Measurements from ENCODE around the gene TMSB15B.
"Not testable (repeated sequence)": the region's sequence is repeated elsewhere in the genome, so short reads cannot be mapped to it uniquely, and the experiment has no call there.

Gene TMSB15B

DNA sequence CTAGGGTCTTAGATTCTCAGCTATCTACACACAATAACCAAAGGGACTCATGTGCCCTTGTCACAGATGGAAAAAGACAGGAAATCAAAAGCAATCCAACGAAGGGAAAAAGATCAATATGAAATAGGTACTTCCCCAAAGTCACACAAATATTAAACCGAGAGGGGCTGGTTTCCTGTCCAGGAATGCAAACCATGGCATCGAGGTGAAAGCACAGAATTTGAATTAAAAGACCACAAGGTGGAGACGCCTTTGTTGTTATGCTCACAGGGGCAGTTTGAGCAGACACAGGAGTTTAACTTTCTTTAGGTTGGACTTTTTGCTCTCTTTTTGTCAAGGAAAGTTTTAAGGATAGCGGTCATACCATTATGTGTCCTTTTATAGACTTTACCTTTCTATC lies 36.8 kb downstream of the TMSB15B start:
- Histone ChIP-seq H4K20me1 (ENCODE audit: control insufficient read depth, insufficient read depth, low read depth, low read length) (no peaks in the 10 kb centered on the region), H3F3A (ENCODE audit: control insufficient read depth, insufficient read depth) (no peaks in the 10 kb centered on the region), H3K4me2 (ENCODE audit: low read length) (no peak overlapping the region), H3K79me2 (ENCODE audit: control insufficient read depth, low read length) (no peaks in the 10 kb centered on the region), H3K9me2 (replicated peaks; ENCODE audit: control insufficient read depth, low read length) (no peaks in the 10 kb centered on the region), H3K36me3 (ENCODE audit: control insufficient read depth, low read length) (no peaks in the 10 kb centered on the region), H3K9me3 (ENCODE audit: control insufficient read depth, insufficient read depth, low read length) (no peaks in the 10 kb centered on the region), H3K27ac (ENCODE audit: low read depth, low read length) (no peak overlapping the region), H3K4me1 (ENCODE audit: control insufficient read depth, low read length) (no peaks in the 10 kb centered on the region), H3K4me3 (ENCODE audit: low read length) (no peak overlapping the region), H3K27me3 (ENCODE audit: control insufficient read depth, low read length) (no peaks in the 10 kb centered on the region)
- no peak for TF ChIP-seq EZH2phosphoT487 (IDR thresholded peaks at IDR 0.05; ENCODE audit: borderline replicate concordance, low read length)
- TF ChIP-seq, protein P1, sequence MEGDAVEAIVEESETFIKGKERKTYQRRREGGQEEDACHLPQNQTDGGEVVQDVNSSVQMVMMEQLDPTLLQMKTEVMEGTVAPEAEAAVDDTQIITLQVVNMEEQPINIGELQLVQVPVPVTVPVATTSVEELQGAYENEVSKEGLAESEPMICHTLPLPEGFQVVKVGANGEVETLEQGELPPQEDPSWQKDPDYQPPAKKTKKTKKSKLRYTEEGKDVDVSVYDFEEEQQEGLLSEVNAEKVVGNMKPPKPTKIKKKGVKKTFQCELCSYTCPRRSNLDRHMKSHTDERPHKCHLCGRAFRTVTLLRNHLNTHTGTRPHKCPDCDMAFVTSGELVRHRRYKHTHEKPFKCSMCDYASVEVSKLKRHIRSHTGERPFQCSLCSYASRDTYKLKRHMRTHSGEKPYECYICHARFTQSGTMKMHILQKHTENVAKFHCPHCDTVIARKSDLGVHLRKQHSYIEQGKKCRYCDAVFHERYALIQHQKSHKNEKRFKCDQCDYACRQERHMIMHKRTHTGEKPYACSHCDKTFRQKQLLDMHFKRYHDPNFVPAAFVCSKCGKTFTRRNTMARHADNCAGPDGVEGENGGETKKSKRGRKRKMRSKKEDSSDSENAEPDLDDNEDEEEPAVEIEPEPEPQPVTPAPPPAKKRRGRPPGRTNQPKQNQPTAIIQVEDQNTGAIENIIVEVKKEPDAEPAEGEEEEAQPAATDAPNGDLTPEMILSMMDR (IDR thresholded peaks at IDR 0.05; ENCODE audit: low read depth, low read length, poor library complexity, severe bottlenecking) = no peak

DNA sequence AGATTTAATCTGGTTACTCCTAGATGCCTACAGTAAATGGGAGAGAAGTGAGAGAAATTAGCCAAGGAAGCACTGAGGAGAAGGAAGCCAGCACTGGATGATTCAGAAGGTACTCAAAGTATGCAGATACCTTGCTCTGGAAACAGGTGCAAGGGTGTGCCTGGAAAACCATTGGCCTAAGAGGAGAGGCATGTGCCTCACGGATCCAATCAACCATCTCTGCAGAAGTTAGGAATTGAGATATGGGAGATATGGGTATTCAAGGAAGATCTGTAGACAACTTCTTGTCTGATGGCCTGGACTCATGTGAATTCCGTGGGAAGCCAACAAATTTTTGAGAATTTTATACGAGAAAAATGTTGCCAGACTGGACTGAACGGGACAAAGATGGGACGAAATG lies 46.4 kb downstream of the TMSB15B start:
- no peak for TF ChIP-seq EZH2phosphoT487 (IDR thresholded peaks at IDR 0.05; ENCODE audit: borderline replicate concordance, low read length)
- TF ChIP-seq, protein P1 (IDR thresholded peaks at IDR 0.05; ENCODE audit: low read depth, low read length, poor library complexity, severe bottlenecking) = no peak
- no peaks in the 10 kb centered on the region for H3K4me1 ChIP-seq (ENCODE audit: control insufficient read depth, low read length)
- H3K9me3 ChIP-seq (ENCODE audit: control insufficient read depth, insufficient read depth, low read length) = no peaks in the 10 kb centered on the region
- H3K4me2 ChIP-seq (ENCODE audit: low read length) = no peak overlapping the region
- H3F3A ChIP-seq (ENCODE audit: control insufficient read depth, insufficient read depth) = no peaks in the 10 kb centered on the region
- H3K27ac ChIP-seq (ENCODE audit: low read depth, low read length) = no peak overlapping the region
- H4K20me1 ChIP-seq (ENCODE audit: control insufficient read depth, insufficient read depth, low read depth, low read length) = no peaks in the 10 kb centered on the region
- no peaks in the 10 kb centered on the region for H3K79me2 ChIP-seq (ENCODE audit: control insufficient read depth, low read length)
- no peaks in the 10 kb centered on the region for H3K36me3 ChIP-seq (ENCODE audit: control insufficient read depth, low read length)
- no peaks in the 10 kb centered on the region for H3K9me2 ChIP-seq (replicated peaks; ENCODE audit: control insufficient read depth, low read length)
- H3K4me3 ChIP-seq (ENCODE audit: low read length) = no peak overlapping the region
- no peaks in the 10 kb centered on the region for H3K27me3 ChIP-seq (ENCODE audit: control insufficient read depth, low read length)

DNA sequence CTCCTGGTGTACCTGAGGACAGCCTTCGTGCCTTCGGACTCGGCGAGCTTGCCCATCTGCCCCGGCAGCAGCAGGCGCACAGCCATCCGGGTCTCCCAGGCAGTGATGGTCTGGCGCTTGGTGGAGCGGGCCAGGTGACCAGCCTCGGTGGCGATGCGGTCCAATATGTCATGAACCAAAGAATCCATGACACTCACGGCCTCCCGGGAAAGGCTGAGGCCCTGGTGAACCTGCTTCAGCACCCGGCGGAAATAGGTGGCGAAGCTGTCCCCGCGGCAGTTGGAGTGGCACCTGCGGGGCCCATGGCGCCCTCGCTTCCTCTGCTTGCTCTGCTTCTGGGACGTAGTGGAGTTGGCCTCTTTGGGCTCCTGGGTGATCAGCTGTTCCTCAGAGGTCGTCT lies 50.7 kb downstream of the TMSB15B start:
- Histone ChIP-seq H3K79me2 (ENCODE audit: control insufficient read depth, low read length) (no peaks in the 10 kb centered on the region), H3K4me2 (ENCODE audit: low read length) (no peak overlapping the region), H3K9me3 (ENCODE audit: control insufficient read depth, insufficient read depth, low read length) (no peaks in the 10 kb centered on the region), H3K4me1 (ENCODE audit: control insufficient read depth, low read length) (no peaks in the 10 kb centered on the region), H3K9me2 (replicated peaks; ENCODE audit: control insufficient read depth, low read length) (no peaks in the 10 kb centered on the region), H3F3A (ENCODE audit: control insufficient read depth, insufficient read depth) (no peaks in the 10 kb centered on the region), H3K4me3 (ENCODE audit: low read length) (no peak overlapping the region), H3K27ac (ENCODE audit: low read depth, low read length) (no peak overlapping the region), H4K20me1 (ENCODE audit: control insufficient read depth, insufficient read depth, low read depth, low read length) (no peaks in the 10 kb centered on the region), H3K27me3 (ENCODE audit: control insufficient read depth, low read length) (no peaks in the 10 kb centered on the region), H3K36me3 (ENCODE audit: control insufficient read depth, low read length) (no peaks in the 10 kb centered on the region)
- TF ChIP-seq, protein P1 (IDR thresholded peaks at IDR 0.05; ENCODE audit: low read depth, low read length, poor library complexity, severe bottlenecking) = no peak
- no peak for TF ChIP-seq EZH2phosphoT487 (IDR thresholded peaks at IDR 0.05; ENCODE audit: borderline replicate concordance, low read length)

DNA sequence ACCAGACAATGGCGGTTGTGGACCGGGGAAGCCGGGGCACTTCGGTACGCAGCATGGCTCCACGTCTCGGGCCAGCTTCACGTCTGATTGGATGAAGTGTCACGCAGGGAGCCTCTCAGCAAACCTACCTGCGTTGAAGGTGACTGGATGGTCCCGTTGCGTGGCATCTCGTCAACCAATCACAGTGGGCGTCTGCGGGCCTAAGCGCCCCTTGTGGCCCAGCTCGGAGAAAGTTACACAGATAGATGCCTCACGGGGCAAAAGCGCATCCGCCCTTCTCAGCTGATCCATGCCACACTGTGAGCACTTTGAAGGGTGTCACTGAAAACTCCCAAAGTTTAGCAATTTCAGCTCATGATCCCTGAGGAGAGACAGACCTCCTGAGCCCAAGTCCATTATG lies 51.2 kb downstream of the TMSB15B start, which contains the start of gene H2BW1:
TSS of gene H2BW1 (minus strand) at position 103 of the 400 bp plus-strand sequence. CDS start 132 bp downstream, outside the sequence.
- H4K20me1 ChIP-seq (ENCODE audit: control insufficient read depth, insufficient read depth, low read depth, low read length) = no peaks in the 10 kb centered on the region
- H3K4me3 ChIP-seq (ENCODE audit: low read length) = no peak within 1 kb of the TSS
- H3F3A ChIP-seq (ENCODE audit: control insufficient read depth, insufficient read depth) = no peaks in the 10 kb centered on the region
- H3K27me3 ChIP-seq (ENCODE audit: control insufficient read depth, low read length) = no peaks in the 10 kb centered on the region
- no peaks in the 10 kb centered on the region for H3K9me2 ChIP-seq (replicated peaks; ENCODE audit: control insufficient read depth, low read length)
- H3K79me2 ChIP-seq (ENCODE audit: control insufficient read depth, low read length) = no peaks in the 10 kb centered on the region
- TF ChIP-seq EZH2phosphoT487 (IDR thresholded peaks at IDR 0.05; ENCODE audit: borderline replicate concordance, low read length) = no peak
- TF ChIP-seq, protein P1 (IDR thresholded peaks at IDR 0.05; ENCODE audit: low read depth, low read length, poor library complexity, severe bottlenecking) = no peak
- H3K4me1 ChIP-seq (ENCODE audit: control insufficient read depth, low read length) = no peaks in the 10 kb centered on the region
- no peaks in the 10 kb centered on the region for H3K9me3 ChIP-seq (ENCODE audit: control insufficient read depth, insufficient read depth, low read length)
- H3K36me3 ChIP-seq (ENCODE audit: control insufficient read depth, low read length) = no peaks in the 10 kb centered on the region
- H3K4me2 ChIP-seq (ENCODE audit: low read length) = no peak within 1 kb of the TSS
- H3K27ac ChIP-seq (ENCODE audit: low read depth, low read length) = no peak within 1 kb of the TSS

DNA sequence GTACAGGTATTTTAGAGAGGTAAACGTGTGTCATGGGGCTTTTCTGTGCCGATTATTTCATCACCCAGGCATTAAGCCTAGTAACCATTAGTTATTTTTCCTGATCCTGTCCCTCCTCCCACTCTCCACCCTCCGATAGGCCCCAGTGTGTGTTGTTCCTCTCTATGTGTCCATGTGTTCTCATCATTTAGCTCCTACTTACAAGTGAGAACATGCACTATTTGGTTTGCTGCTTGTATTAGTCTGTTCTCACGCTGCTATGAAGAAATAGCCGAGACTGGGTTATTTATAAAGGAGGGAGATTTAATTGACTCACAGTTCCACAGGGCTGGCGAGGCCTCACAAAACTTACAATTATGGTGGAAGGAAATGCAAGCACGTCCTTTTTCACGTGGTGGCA lies 53.1 kb downstream of the TMSB15B start:
- not testable (repeated sequence) for H3K27me3 ChIP-seq (ENCODE audit: control insufficient read depth, low read length); H3K9me2 ChIP-seq (replicated peaks; ENCODE audit: control insufficient read depth, low read length); H3K27ac ChIP-seq (ENCODE audit: low read depth, low read length); H3K36me3 ChIP-seq (ENCODE audit: control insufficient read depth, low read length); H4K20me1 ChIP-seq (ENCODE audit: control insufficient read depth, insufficient read depth, low read depth, low read length); H3K79me2 ChIP-seq (ENCODE audit: control insufficient read depth, low read length); H3F3A ChIP-seq (ENCODE audit: control insufficient read depth, insufficient read depth); H3K4me2 ChIP-seq (ENCODE audit: low read length); H3K4me1 ChIP-seq (ENCODE audit: control insufficient read depth, low read length); H3K4me3 ChIP-seq (ENCODE audit: low read length); H3K9me3 ChIP-seq (ENCODE audit: control insufficient read depth, insufficient read depth, low read length)

All from DOHH2 (cell line).